ENCODE results near the gene RPRD1A. TPM values are rescaled to one million over a fixed set of nuclear protein-coding genes. Genes with fewer than 3 reads are reported as not detected.

Gene RPRD1A
- 28.9 and 44.4 TPM in 2 replicates for polyA plus RNA-seq (2012; rRNA removed)
- polyA plus RNA-seq (2012; cell fraction: cytosol; rRNA removed), result 30.1 and 30.8 TPM in 2 replicates
- polyA plus RNA-seq (2012; cell fraction: nucleus; rRNA removed), result 92.7 and 155 TPM in 2 replicates

- H3K27me3 ChIP-seq (ENCODE audit: insufficient read depth), result no peaks in the 10 kb centered on the region
- peaks cover 0 to 11% of the 10 kb centered on the region in 2 experiments; a peak in 2 of 4 replicates for H3K4me1 ChIP-seq (ENCODE audit: control insufficient read depth in 1 of 2, insufficient read depth in 2 of 2, low read depth in 1 of 2, low read length in 1 of 2)
- peak; percentile 99 for DNase-seq
- H3K9me2 ChIP-seq, result no peaks in the 10 kb centered on the region; the same call in 1 of the 2 replicates
- peaks cover 29% of the 10 kb centered on the region for H4K20me1 ChIP-seq (ENCODE audit: insufficient read depth)
- H3K36me3 ChIP-seq (replicated peaks in 1 of 2; ENCODE audit: control insufficient read depth in 1 of 2, insufficient read depth in 2 of 2, low read length in 1 of 2), result no peaks in the 10 kb centered on the region
- H3K4me2 ChIP-seq, result peak within 1 kb of the TSS; percentile 78
- peak within 1 kb of the TSS; percentile 95 for H2AFZ ChIP-seq (ENCODE audit: low read depth)
- H3K27ac ChIP-seq (ENCODE audit: low read depth in 2 of 2, low read length in 1 of 2), result peak within 1 kb of the TSS; percentile 89 to 90
- ChIA-PET POLR2A (interaction anchor here (0.7 to 0.8 kb wide), 3 partner anchors 61 to 66 kb away, joined by 3 read pairs; partner anchors contain the start of gene ELP2), CTCF (interaction anchor here (0.8 to 2.2 kb wide), 6 partner anchors 10 to 51 kb away, joined by 3 to 5 read pairs (median 4); no protein-coding TSS in a partner anchor)
- 1% methylated on average over 26 of the region's 66 CpGs for WGBS (ENCODE audit: low lambda C conversion rate)
- H3K9me3 ChIP-seq, result no peaks in the 10 kb centered on the region
- peak within 1 kb of the TSS; percentile 94 for H3K9ac ChIP-seq
- peaks cover 50% of the 10 kb centered on the region for H3K79me2 ChIP-seq (ENCODE audit: insufficient read depth)
- peaks cover 7% of the 10 kb centered on the region for H3F3A ChIP-seq (replicated peaks; ENCODE audit: insufficient read depth)
- peak within 1 kb of the TSS; percentile 80 to 84 for H3K4me3 ChIP-seq (ENCODE audit: low read depth in 2 of 2, low read length in 1 of 2)
- no peak for TF ChIP-seq NFIC (IDR thresholded peaks at IDR 0.05; ENCODE audit: borderline replicate concordance)
- TF ChIP-seq PBX3 (IDR thresholded peaks at IDR 0.05), result no peak
- peak; percentile 80 for TF ChIP-seq MXI1 (IDR thresholded peaks at IDR 0.05; ENCODE audit: low read depth, low read length)
- TF ChIP-seq JUND (IDR thresholded peaks at IDR 0.05), result no peak
- no peak for TF ChIP-seq RAD21 (IDR thresholded peaks at IDR 0.05; ENCODE audit: low read length)
- TF ChIP-seq SMC3 (IDR thresholded peaks at IDR 0.05; ENCODE audit: low read depth, low read length), result no peak
- peak; percentile 70 for TF ChIP-seq POLR2AphosphoS5 (IDR thresholded peaks at IDR 0.05; ENCODE audit: low read depth, low read length)
- TF ChIP-seq EZH2phosphoT487 (IDR thresholded peaks at IDR 0.05; ENCODE audit: borderline replicate concordance, low read depth), result no peak
- TF ChIP-seq RFX5 (IDR thresholded peaks at IDR 0.05; ENCODE audit: low read length), result no peak
- no peak for TF ChIP-seq TCF12 (IDR thresholded peaks at IDR 0.05)
- no peak for TF ChIP-seq FOXM1 (IDR thresholded peaks at IDR 0.05; ENCODE audit: low read depth)
- TF ChIP-seq EP300 (IDR thresholded peaks at IDR 0.05; ENCODE audit: borderline replicate concordance in 1 of 2, low read depth in 1 of 2, low read length in 1 of 2), result no peak
- TF ChIP-seq MEF2A (IDR thresholded peaks at IDR 0.05; ENCODE audit: borderline replicate concordance, low read depth), result no peak
- peak; percentile 83 for TF ChIP-seq MAX (IDR thresholded peaks at IDR 0.05; ENCODE audit: low read depth)
- no peak for TF ChIP-seq RXRA (IDR thresholded peaks at IDR 0.05; ENCODE audit: borderline replicate concordance, low read depth)
- no peak for TF ChIP-seq TEAD4 (IDR thresholded peaks at IDR 0.05; ENCODE audit: borderline replicate concordance, insufficient read depth)
- no peak; the same call in 1 of the 2 replicates for TF ChIP-seq RCOR1 (IDR thresholded peaks at IDR 0.05; ENCODE audit: low read length)
- TF ChIP-seq FOSL2 (IDR thresholded peaks at IDR 0.05; ENCODE audit: borderline replicate concordance, low read depth), result no peak
- TF ChIP-seq TAF1 (IDR thresholded peaks at IDR 0.05; ENCODE audit: borderline replicate concordance, low read depth, low read length), result 0 out of 2 replicates have a peak, but pooled peaks have one; percentile 45
- TF ChIP-seq GATA2 (CRISPR knock-in tag; IDR thresholded peaks at IDR 0.05), result no peak
- peak; percentile 80; the same call in 1 of the 2 replicates for TF ChIP-seq ZBTB33 (IDR thresholded peaks at IDR 0.05; ENCODE audit: borderline replicate concordance, low read depth)
- TF ChIP-seq USF1 (IDR thresholded peaks at IDR 0.05; ENCODE audit: borderline replicate concordance, low read depth), result no peak
- TF ChIP-seq GABPA (IDR thresholded peaks at IDR 0.05; ENCODE audit: low read depth), result peak; percentile 77
- no peak for TF ChIP-seq REST (IDR thresholded peaks at IDR 0.05; ENCODE audit: low read depth, low read length)
- peak; percentile 32; the same call in 1 of the 2 replicates for TF ChIP-seq SIN3A (IDR thresholded peaks at IDR 0.05; ENCODE audit: borderline replicate concordance, low read depth, low read length)
Measured at GRCh38 chr18:36067055-36067957, at the start of gene RPRD1A. TSS of gene RPRD1A (minus strand) at chr18:36067559. CDS start at chr18:36067404, 155 bp downstream.

All from SK-N-SH (cell line).